ENCODE measurements around the gene GCNT3. TPM values are rescaled to one million over a fixed set of nuclear protein-coding genes. Genes with fewer than 3 reads are reported as not detected.

The GCNT3 gene
- total RNA-seq, 1 donor from 2014 or later: not detected

- Histone ChIP-seq H3K4me1 (ENCODE audit: control insufficient read depth in 3 of 3, insufficient read depth in 3 of 3, low read length in 3 of 3) (no peaks in the 10 kb centered on the region), H3K27ac (ENCODE audit: low read depth, low read length) (no peak overlapping the region), H3K9me3 (ENCODE audit: control insufficient read depth in 3 of 3, low read length in 3 of 3) (no peaks in the 10 kb centered on the region), H3K4me3 (ENCODE audit: low read length in 3 of 3) (no peak overlapping the region), H3K27me3 (ENCODE audit: control insufficient read depth in 3 of 3, insufficient read depth in 3 of 3, low read length in 3 of 3) (no peaks in the 10 kb centered on the region), H3K36me3 (ENCODE audit: control insufficient read depth in 3 of 3, insufficient read depth in 3 of 3, low read length in 3 of 3) (peaks cover 10 to 21% (median 16%) of the 10 kb centered on the region in 3 donors), H3K9ac (ENCODE audit: low read depth in 1 of 3, low read length in 3 of 3) (no peak overlapping the region)
These were observed 34.7 kb downstream of the GCNT3 start for GRCh38 chr15:59646277-59646676.

GRCh38 chr15:59647085-59647484, 35.5 kb downstream of the GCNT3 start:
- no peaks in the 10 kb centered on the region for H3K4me1 ChIP-seq (ENCODE audit: control insufficient read depth in 3 of 3, insufficient read depth in 3 of 3, low read length in 3 of 3)
- no peak overlapping the region for H3K9ac ChIP-seq (ENCODE audit: low read depth in 1 of 3, low read length in 3 of 3)
- no peaks in the 10 kb centered on the region for H3K27me3 ChIP-seq (ENCODE audit: control insufficient read depth in 3 of 3, insufficient read depth in 3 of 3, low read length in 3 of 3)
- no peak overlapping the region for H3K27ac ChIP-seq (ENCODE audit: low read depth, low read length)
- no peak overlapping the region for H3K4me3 ChIP-seq (ENCODE audit: low read length in 3 of 3)
- H3K9me3 ChIP-seq (ENCODE audit: control insufficient read depth in 3 of 3, low read length in 3 of 3): no peaks in the 10 kb centered on the region
- H3K36me3 ChIP-seq (ENCODE audit: control insufficient read depth in 3 of 3, insufficient read depth in 3 of 3, low read length in 3 of 3): peaks cover 14 to 29% (median 24%) of the 10 kb centered on the region in 3 donors

GRCh38 chr15:59649603-59650002, 38.0 kb downstream of the GCNT3 start:
- Histone ChIP-seq H3K4me1 (ENCODE audit: control insufficient read depth in 3 of 3, insufficient read depth in 3 of 3, low read length in 3 of 3) (no peaks in the 10 kb centered on the region), H3K9me3 (ENCODE audit: control insufficient read depth in 3 of 3, low read length in 3 of 3) (no peaks in the 10 kb centered on the region), H3K9ac (ENCODE audit: low read depth in 1 of 3, low read length in 3 of 3) (no peak overlapping the region), H3K4me3 (ENCODE audit: low read length in 3 of 3) (no peak overlapping the region), H3K27me3 (ENCODE audit: control insufficient read depth in 3 of 3, insufficient read depth in 3 of 3, low read length in 3 of 3) (no peaks in the 10 kb centered on the region), H3K36me3 (ENCODE audit: control insufficient read depth in 3 of 3, insufficient read depth in 3 of 3, low read length in 3 of 3) (peaks cover 18 to 32% (median 25%) of the 10 kb centered on the region in 3 donors), H3K27ac (ENCODE audit: low read depth, low read length) (no peak overlapping the region)

GRCh38 chr15:59654046-59654445, 42.5 kb downstream of the GCNT3 start:
- peaks cover 9 to 21% (median 19%) of the 10 kb centered on the region in 3 donors for H3K36me3 ChIP-seq (ENCODE audit: control insufficient read depth in 3 of 3, insufficient read depth in 3 of 3, low read length in 3 of 3)
- no peaks in the 10 kb centered on the region for H3K9me3 ChIP-seq (ENCODE audit: control insufficient read depth in 3 of 3, low read length in 3 of 3)
- H3K4me3 ChIP-seq (ENCODE audit: low read length in 3 of 3): no peak overlapping the region
- no peaks in the 10 kb centered on the region for H3K27me3 ChIP-seq (ENCODE audit: control insufficient read depth in 3 of 3, insufficient read depth in 3 of 3, low read length in 3 of 3)
- H3K27ac ChIP-seq (ENCODE audit: low read depth, low read length): no peak overlapping the region
- H3K4me1 ChIP-seq (ENCODE audit: control insufficient read depth in 3 of 3, insufficient read depth in 3 of 3, low read length in 3 of 3): peaks cover 15 to 18% (median 17%) of the 10 kb centered on the region in 3 donors
- H3K9ac ChIP-seq (ENCODE audit: low read depth in 1 of 3, low read length in 3 of 3): no peak overlapping the region

- Histone ChIP-seq H3K9ac (ENCODE audit: low read depth in 1 of 3, low read length in 3 of 3) (peak within 1 kb of the TSS; percentile 90 to 96 (median 91)), H3K27ac (ENCODE audit: low read depth, low read length) (peak within 1 kb of the TSS; percentile 86), H3K4me1 (ENCODE audit: control insufficient read depth in 3 of 3, insufficient read depth in 3 of 3, low read length in 3 of 3) (peaks cover 15 to 20% (median 19%) of the 10 kb centered on the region in 3 donors), H3K27me3 (ENCODE audit: control insufficient read depth in 3 of 3, insufficient read depth in 3 of 3, low read length in 3 of 3) (no peaks in the 10 kb centered on the region), H3K36me3 (ENCODE audit: control insufficient read depth in 3 of 3, insufficient read depth in 3 of 3, low read length in 3 of 3) (peaks cover 4 to 14% (median 12%) of the 10 kb centered on the region in 3 donors), H3K9me3 (ENCODE audit: control insufficient read depth in 3 of 3, low read length in 3 of 3) (no peaks in the 10 kb centered on the region), H3K4me3 (ENCODE audit: low read length in 3 of 3) (peak within 1 kb of the TSS; percentile 87 to 91 (median 87))
These were observed 45.5 kb downstream of the GCNT3 start, which contains the start of gene GTF2A2 for GRCh38 chr15:59656897-59657634. Gene GTF2A2, minus strand, starts transcription at chr15:59657515. Its CDS starts 5,238 bp downstream, at chr15:59652277.

GRCh38 chr15:59657635-59658125, 46.1 kb downstream of the GCNT3 start:
- H3K27me3 ChIP-seq (ENCODE audit: control insufficient read depth in 3 of 3, insufficient read depth in 3 of 3, low read length in 3 of 3): no peaks in the 10 kb centered on the region
- H3K9ac ChIP-seq (ENCODE audit: low read depth in 1 of 3, low read length in 3 of 3): peak overlapping the region; percentile 27 to 91 (median 46)
- H3K4me1 ChIP-seq (ENCODE audit: control insufficient read depth in 3 of 3, insufficient read depth in 3 of 3, low read length in 3 of 3): peaks cover 19 to 24% (median 24%) of the 10 kb centered on the region in 3 donors
- peaks cover 4 to 10% (median 8%) of the 10 kb centered on the region in 3 donors for H3K36me3 ChIP-seq (ENCODE audit: control insufficient read depth in 3 of 3, insufficient read depth in 3 of 3, low read length in 3 of 3)
- H3K9me3 ChIP-seq (ENCODE audit: control insufficient read depth in 3 of 3, low read length in 3 of 3): no peaks in the 10 kb centered on the region
- peak overlapping the region; percentile 87 to 91 (median 87) for H3K4me3 ChIP-seq (ENCODE audit: low read length in 3 of 3)
- no peak overlapping the region for H3K27ac ChIP-seq (ENCODE audit: low read depth, low read length)

GRCh38 chr15:59659366-59659765, 47.8 kb downstream of the GCNT3 start:
- Histone ChIP-seq H3K4me1 (ENCODE audit: control insufficient read depth in 3 of 3, insufficient read depth in 3 of 3, low read length in 3 of 3) (peaks cover 20 to 24% (median 24%) of the 10 kb centered on the region in 3 donors), H3K4me3 (ENCODE audit: low read length in 3 of 3) (no peak overlapping the region), H3K9me3 (ENCODE audit: control insufficient read depth in 3 of 3, low read length in 3 of 3) (no peaks in the 10 kb centered on the region), H3K27ac (ENCODE audit: low read depth, low read length) (no peak overlapping the region), H3K9ac (ENCODE audit: low read depth in 1 of 3, low read length in 3 of 3) (no peak overlapping the region), H3K27me3 (ENCODE audit: control insufficient read depth in 3 of 3, insufficient read depth in 3 of 3, low read length in 3 of 3) (no peaks in the 10 kb centered on the region), H3K36me3 (ENCODE audit: control insufficient read depth in 3 of 3, insufficient read depth in 3 of 3, low read length in 3 of 3) (peaks cover 0 to 12% (median 7%) of the 10 kb centered on the region in 3 donors)

GRCh38 chr15:59662260-59662659, 50.7 kb downstream of the GCNT3 start:
- H3K9ac ChIP-seq (ENCODE audit: low read depth in 1 of 3, low read length in 3 of 3): no peak overlapping the region
- no peaks in the 10 kb centered on the region for H3K27me3 ChIP-seq (ENCODE audit: control insufficient read depth in 3 of 3, insufficient read depth in 3 of 3, low read length in 3 of 3)
- H3K4me3 ChIP-seq (ENCODE audit: low read length in 3 of 3): no peak overlapping the region
- H3K9me3 ChIP-seq (ENCODE audit: control insufficient read depth in 3 of 3, low read length in 3 of 3): no peaks in the 10 kb centered on the region
- peaks cover 0 to 14% (median 7%) of the 10 kb centered on the region in 3 donors for H3K36me3 ChIP-seq (ENCODE audit: control insufficient read depth in 3 of 3, insufficient read depth in 3 of 3, low read length in 3 of 3)
- peaks cover 5 to 7% (median 6%) of the 10 kb centered on the region in 3 donors for H3K4me1 ChIP-seq (ENCODE audit: control insufficient read depth in 3 of 3, insufficient read depth in 3 of 3, low read length in 3 of 3)
- H3K27ac ChIP-seq (ENCODE audit: low read depth, low read length): no peak overlapping the region

- no peak overlapping the region for H3K4me3 ChIP-seq (ENCODE audit: low read length in 3 of 3)
- H3K27me3 ChIP-seq (ENCODE audit: control insufficient read depth in 3 of 3, insufficient read depth in 3 of 3, low read length in 3 of 3): no peaks in the 10 kb centered on the region
- no peak overlapping the region for H3K27ac ChIP-seq (ENCODE audit: low read depth, low read length)
- no peak overlapping the region for H3K9ac ChIP-seq (ENCODE audit: low read depth in 1 of 3, low read length in 3 of 3)
- H3K9me3 ChIP-seq (ENCODE audit: control insufficient read depth in 3 of 3, low read length in 3 of 3): no peaks in the 10 kb centered on the region
- H3K36me3 ChIP-seq (ENCODE audit: control insufficient read depth in 3 of 3, insufficient read depth in 3 of 3, low read length in 3 of 3): peaks cover 24 to 38% (median 33%) of the 10 kb centered on the region in 3 donors
- H3K4me1 ChIP-seq (ENCODE audit: control insufficient read depth in 3 of 3, insufficient read depth in 3 of 3, low read length in 3 of 3): no peaks in the 10 kb centered on the region
These were observed 57.0 kb downstream of the GCNT3 start for GRCh38 chr15:59668556-59668955.

Measured in skeletal muscle tissue (tissue), 4 donors.